Testis (tissue), 2 donors: ENCODE results near the gene THBS3.
"Not testable (repeated sequence)": the region's sequence is repeated elsewhere in the genome, so short reads cannot be mapped to it uniquely, and the experiment has no call there.

Source experiments
- POLR2A ChIP-seq: fragments of 450-650 bp; IDR thresholded peaks from one replicate; pipeline ENCODE4 v1.6.1; 2017; ENCODE audit warnings: antibody characterized with exemption, mild to moderate bottlenecking, moderate library complexity
- TF ChIP-seq, protein P1 (sequence below), 3 experiments: fragments of 450-650 bp in 2 of 3; fragments of 200-600 bp in 1 of 3; sonication (generic) in 1 of 3; IDR thresholded peaks; one replicate each; pipeline ENCODE4 v1.5.1; 2016 to 2019; ENCODE audit warnings: antibody characterized with exemption in 3 of 3, mild to moderate bottlenecking in 2 of 3, moderate library complexity in 1 of 3

DNA sequence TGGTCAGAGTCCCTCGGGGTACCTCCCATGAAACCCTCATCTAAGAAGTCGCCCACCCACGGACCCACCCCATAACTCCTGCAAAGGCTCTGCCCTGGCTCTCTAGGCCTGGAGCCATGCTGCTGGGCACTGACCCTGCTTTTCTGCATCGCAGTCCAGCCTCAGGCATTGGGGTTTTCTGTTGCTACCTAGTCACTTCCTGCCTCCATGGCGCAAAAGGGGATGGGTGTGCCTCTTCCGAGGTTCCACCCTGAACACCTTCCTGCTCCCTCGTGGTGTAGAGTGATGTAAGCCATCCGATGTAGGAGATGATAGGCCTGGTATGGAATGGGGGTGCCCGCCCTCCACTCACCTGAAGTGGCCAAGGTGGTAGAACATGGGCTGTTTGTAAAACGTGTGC is 7.0 kb upstream of the THBS3 start:
- TF ChIP-seq, protein P1, sequence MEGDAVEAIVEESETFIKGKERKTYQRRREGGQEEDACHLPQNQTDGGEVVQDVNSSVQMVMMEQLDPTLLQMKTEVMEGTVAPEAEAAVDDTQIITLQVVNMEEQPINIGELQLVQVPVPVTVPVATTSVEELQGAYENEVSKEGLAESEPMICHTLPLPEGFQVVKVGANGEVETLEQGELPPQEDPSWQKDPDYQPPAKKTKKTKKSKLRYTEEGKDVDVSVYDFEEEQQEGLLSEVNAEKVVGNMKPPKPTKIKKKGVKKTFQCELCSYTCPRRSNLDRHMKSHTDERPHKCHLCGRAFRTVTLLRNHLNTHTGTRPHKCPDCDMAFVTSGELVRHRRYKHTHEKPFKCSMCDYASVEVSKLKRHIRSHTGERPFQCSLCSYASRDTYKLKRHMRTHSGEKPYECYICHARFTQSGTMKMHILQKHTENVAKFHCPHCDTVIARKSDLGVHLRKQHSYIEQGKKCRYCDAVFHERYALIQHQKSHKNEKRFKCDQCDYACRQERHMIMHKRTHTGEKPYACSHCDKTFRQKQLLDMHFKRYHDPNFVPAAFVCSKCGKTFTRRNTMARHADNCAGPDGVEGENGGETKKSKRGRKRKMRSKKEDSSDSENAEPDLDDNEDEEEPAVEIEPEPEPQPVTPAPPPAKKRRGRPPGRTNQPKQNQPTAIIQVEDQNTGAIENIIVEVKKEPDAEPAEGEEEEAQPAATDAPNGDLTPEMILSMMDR (IDR thresholded peaks at IDR 0.05): not testable (repeated sequence)
- TF ChIP-seq POLR2A: not testable (repeated sequence)
